ENCODE measurements around the gene ELP4.

The ELP4 gene

GRCh38 chr11:31764261-31764660 is 254.7 kb downstream of the ELP4 start:
- H3K4me3 ChIP-seq (ENCODE audit: low read length) = no peak overlapping the region
- TF ChIP-seq CTCF (IDR thresholded peaks at IDR 0.05; ENCODE audit: insufficient read depth, low read depth, low read length, missing control alignments) = no peak
- DNase-seq (ENCODE audit: low read depth) = no peak

GRCh38 chr11:31764766-31765165 is 255.2 kb downstream of the ELP4 start:
- H3K4me3 ChIP-seq (ENCODE audit: low read length) = no peak overlapping the region
- DNase-seq (ENCODE audit: low read depth) = no peak
- no peak for TF ChIP-seq CTCF (IDR thresholded peaks at IDR 0.05; ENCODE audit: insufficient read depth, low read depth, low read length, missing control alignments)

- no peak for DNase-seq (ENCODE audit: low read depth)
- H3K4me3 ChIP-seq (ENCODE audit: low read length) = no peak overlapping the region
- TF ChIP-seq CTCF (IDR thresholded peaks at IDR 0.05; ENCODE audit: insufficient read depth, low read depth, low read length, missing control alignments) = no peak
These were observed 257.5 kb downstream of the ELP4 start for GRCh38 chr11:31767066-31767465.

- no peak for DNase-seq (ENCODE audit: low read depth)
- TF ChIP-seq CTCF (IDR thresholded peaks at IDR 0.05; ENCODE audit: insufficient read depth, low read depth, low read length, missing control alignments) = no peak
- no peak overlapping the region for H3K4me3 ChIP-seq (ENCODE audit: low read length)
These were observed 258.1 kb downstream of the ELP4 start for GRCh38 chr11:31767685-31768084.

- no peak overlapping the region for H3K4me3 ChIP-seq (ENCODE audit: low read length)
- TF ChIP-seq CTCF (IDR thresholded peaks at IDR 0.05; ENCODE audit: insufficient read depth, low read depth, low read length, missing control alignments) = no peak
- no peak for DNase-seq (ENCODE audit: low read depth)
These were observed 259.4 kb downstream of the ELP4 start for GRCh38 chr11:31768749-31769640.

GRCh38 chr11:31770011-31770700 is 260.6 kb downstream of the ELP4 start:
- H3K4me3 ChIP-seq (ENCODE audit: low read length) = no peak overlapping the region
- no peak for TF ChIP-seq CTCF (IDR thresholded peaks at IDR 0.05; ENCODE audit: insufficient read depth, low read depth, low read length, missing control alignments)
- DNase-seq (ENCODE audit: low read depth) = no peak
